HL-60 (cell line): ENCODE data around the gene PRG2.

ENCODE experiments used
- DNase-seq, 2 experiments: peaks; one replicate each; pipeline ENCODE4 v3.0.0-alpha.2; 2010 to 2020; ENCODE audit warnings: low read depth in 1 of 2, low spot score in 1 of 2
- H3K27ac ChIP-seq: fragments of 250-450 bp; sonication (Bioruptor Pico); replicated peaks from 2 replicates; pipeline ENCODE4 v1.5.1; 2020; ENCODE audit warnings: mild to moderate bottlenecking, moderate library complexity
- H3K27me3 ChIP-seq: fragments of 250-450 bp; sonication (Bioruptor Pico); 2 replicates; pipeline ENCODE4 v1.5.1; 2021; ENCODE audit warnings: mild to moderate bottlenecking, moderate library complexity; ENCODE audit not compliant: insufficient read depth, poor library complexity, severe bottlenecking
- H3K4me3 ChIP-seq: replicated peaks from 2 replicates; pipeline ENCODE4 v1.5.1; 2011; ENCODE audit warnings: mild to moderate bottlenecking, control low read depth, low read length; ENCODE audit not compliant: insufficient read depth
- GABPA ChIP-seq: IDR thresholded peaks from 2 replicates; pipeline ENCODE4 v1.6.1; 2012; ENCODE audit warnings: low read depth
- POLR2AphosphoS5 ChIP-seq: IDR thresholded peaks from 2 replicates; pipeline ENCODE4 v1.6.1; 2012; ENCODE audit warnings: low read depth
- SPI1 ChIP-seq: IDR thresholded peaks from 2 replicates; pipeline ENCODE4 v1.6.1; 2012; ENCODE audit warnings: low read depth, mild to moderate bottlenecking, borderline replicate concordance
- TF ChIP-seq, protein P1 (sequence below): IDR thresholded peaks from one replicate; pipeline ENCODE4 v1.5.1; 2011; ENCODE audit warnings: low read length, control low read depth, inconsistent platforms; ENCODE audit not compliant: insufficient read depth
- TF ChIP-seq, protein P2 (sequence below): IDR thresholded peaks from 2 replicates; pipeline ENCODE4 v1.6.1; 2012; ENCODE audit warnings: low read depth; ENCODE audit not compliant: insufficient replicate concordance

The PRG2 gene

DNA sequence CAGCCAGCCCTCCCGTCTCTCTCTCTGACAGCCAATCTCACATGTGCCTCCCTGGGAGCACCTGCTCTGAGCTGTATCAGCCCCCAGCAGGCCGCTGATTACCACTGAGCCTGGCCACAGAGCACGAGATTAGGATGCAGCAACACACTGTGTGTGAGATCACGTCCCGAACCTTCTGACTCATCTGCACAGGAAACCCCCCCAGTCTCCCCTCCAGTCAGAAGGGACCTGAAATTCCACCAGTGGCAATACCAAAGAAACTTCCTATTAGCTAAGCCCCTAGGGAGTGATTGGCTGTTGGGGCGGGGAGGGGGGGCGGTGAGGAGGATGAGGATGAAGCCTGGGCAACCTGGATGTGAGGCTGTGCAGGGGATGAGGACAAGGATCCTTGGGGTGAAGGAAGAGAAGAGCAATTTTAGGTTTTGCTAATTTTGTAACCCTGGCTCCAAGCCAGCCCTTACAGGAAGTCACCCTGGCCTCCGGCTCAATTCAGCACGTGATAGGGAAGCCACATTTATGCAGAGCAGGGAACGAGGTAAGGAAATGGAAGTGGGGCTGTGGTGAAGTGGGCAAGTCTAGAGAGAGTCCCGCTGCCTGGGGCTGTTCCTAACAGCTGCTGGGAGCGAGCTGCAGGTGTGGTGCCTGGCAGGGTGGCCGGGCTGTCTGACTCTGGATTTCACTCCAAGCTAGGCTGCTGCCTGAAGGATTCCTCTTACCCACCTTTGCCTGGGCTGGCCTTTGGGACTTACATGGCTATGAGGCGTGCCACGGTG is 34.5 kb upstream of the PRG2 start:
- peak overlapping the region; percentile 96 for H3K27ac ChIP-seq
- H3K27me3 ChIP-seq: no peaks in the 10 kb centered on the region
- H3K4me3 ChIP-seq: peak overlapping the region; percentile 51
- peak; percentile 95 to 96 for DNase-seq
- TF ChIP-seq GABPA (peak; percentile 11; the same call in 1 of the 2 replicates), SPI1 (peak; percentile 76; the same call in 1 of the 2 replicates), POLR2AphosphoS5 (peak; percentile 97)
- TF ChIP-seq, protein P1, sequence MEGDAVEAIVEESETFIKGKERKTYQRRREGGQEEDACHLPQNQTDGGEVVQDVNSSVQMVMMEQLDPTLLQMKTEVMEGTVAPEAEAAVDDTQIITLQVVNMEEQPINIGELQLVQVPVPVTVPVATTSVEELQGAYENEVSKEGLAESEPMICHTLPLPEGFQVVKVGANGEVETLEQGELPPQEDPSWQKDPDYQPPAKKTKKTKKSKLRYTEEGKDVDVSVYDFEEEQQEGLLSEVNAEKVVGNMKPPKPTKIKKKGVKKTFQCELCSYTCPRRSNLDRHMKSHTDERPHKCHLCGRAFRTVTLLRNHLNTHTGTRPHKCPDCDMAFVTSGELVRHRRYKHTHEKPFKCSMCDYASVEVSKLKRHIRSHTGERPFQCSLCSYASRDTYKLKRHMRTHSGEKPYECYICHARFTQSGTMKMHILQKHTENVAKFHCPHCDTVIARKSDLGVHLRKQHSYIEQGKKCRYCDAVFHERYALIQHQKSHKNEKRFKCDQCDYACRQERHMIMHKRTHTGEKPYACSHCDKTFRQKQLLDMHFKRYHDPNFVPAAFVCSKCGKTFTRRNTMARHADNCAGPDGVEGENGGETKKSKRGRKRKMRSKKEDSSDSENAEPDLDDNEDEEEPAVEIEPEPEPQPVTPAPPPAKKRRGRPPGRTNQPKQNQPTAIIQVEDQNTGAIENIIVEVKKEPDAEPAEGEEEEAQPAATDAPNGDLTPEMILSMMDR: no peak
- TF ChIP-seq, protein P2, sequence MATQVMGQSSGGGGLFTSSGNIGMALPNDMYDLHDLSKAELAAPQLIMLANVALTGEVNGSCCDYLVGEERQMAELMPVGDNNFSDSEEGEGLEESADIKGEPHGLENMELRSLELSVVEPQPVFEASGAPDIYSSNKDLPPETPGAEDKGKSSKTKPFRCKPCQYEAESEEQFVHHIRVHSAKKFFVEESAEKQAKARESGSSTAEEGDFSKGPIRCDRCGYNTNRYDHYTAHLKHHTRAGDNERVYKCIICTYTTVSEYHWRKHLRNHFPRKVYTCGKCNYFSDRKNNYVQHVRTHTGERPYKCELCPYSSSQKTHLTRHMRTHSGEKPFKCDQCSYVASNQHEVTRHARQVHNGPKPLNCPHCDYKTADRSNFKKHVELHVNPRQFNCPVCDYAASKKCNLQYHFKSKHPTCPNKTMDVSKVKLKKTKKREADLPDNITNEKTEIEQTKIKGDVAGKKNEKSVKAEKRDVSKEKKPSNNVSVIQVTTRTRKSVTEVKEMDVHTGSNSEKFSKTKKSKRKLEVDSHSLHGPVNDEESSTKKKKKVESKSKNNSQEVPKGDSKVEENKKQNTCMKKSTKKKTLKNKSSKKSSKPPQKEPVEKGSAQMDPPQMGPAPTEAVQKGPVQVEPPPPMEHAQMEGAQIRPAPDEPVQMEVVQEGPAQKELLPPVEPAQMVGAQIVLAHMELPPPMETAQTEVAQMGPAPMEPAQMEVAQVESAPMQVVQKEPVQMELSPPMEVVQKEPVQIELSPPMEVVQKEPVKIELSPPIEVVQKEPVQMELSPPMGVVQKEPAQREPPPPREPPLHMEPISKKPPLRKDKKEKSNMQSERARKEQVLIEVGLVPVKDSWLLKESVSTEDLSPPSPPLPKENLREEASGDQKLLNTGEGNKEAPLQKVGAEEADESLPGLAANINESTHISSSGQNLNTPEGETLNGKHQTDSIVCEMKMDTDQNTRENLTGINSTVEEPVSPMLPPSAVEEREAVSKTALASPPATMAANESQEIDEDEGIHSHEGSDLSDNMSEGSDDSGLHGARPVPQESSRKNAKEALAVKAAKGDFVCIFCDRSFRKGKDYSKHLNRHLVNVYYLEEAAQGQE: no peak

DNA sequence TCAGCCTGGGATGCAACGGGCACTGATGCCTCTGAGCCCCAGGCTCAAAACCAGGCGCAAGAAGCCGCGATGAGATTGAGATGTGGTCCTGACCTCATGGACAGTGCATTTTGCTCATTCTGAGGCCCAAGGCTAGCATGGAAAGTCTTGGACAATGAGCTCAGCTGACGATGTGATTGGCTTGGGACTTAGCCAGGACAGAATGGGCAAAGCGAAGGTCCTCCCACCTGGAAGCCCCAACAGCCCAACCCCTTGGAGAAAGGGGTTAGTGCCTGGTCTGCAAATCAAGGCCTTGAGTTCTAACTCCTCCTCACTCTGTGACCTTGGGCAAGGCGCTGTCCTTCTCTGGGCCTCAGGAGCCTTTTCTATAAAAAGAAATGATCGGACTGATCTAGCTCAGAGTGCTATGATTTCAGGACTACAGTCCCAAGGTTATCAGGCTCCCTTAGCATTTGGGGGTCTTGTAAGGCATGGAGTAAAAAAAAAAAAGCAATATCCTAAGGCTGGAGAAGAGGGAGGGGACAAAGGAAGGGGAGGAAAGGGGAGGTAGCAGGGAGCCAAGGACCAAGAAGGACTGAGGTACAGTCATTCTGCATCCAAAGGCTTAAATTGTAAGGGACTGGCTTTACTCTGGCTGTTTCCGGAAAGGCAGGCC is 33.8 kb upstream of the PRG2 start:
- Histone ChIP-seq H3K27me3 (no peaks in the 10 kb centered on the region), H3K4me3 (peak overlapping the region; percentile 51), H3K27ac (peak overlapping the region; percentile 96)
- DNase-seq: no peak
- TF ChIP-seq POLR2AphosphoS5: no peak
- TF ChIP-seq GABPA: no peak
- TF ChIP-seq, protein P2: no peak
- TF ChIP-seq, protein P1: no peak
- TF ChIP-seq SPI1: no peak

DNA sequence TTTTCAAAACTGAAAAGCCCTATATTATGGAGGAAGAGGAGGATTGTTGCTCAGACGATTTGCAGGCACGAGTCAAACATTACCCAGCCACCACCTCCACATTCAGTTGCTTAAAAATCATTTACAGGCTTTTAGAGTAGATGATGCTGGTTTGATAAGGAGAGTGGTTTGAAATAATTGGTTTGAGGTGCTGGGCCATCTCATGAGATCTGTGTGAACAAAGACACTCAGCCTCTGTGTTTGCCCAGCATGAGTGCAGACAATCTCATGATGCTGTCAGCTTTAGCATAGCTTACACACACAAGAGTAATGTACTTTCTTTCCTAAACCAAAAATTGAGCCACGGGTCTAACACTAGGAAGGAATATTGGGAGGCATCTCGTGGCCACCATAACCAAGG is 32.2 kb upstream of the PRG2 start:
- no peaks in the 10 kb centered on the region for H3K27me3 ChIP-seq
- H3K27ac ChIP-seq: peak overlapping the region; percentile 96
- no peak overlapping the region for H3K4me3 ChIP-seq
- DNase-seq: no peak
- TF ChIP-seq, protein P2: no peak
- TF ChIP-seq POLR2AphosphoS5: no peak; the same call in 1 of the 2 replicates
- TF ChIP-seq, protein P1: no peak
- no peak for TF ChIP-seq SPI1
- TF ChIP-seq GABPA: no peak
